ENCODE results near the gene TMEM131.

- no peak for TF ChIP-seq EZH2 (IDR thresholded peaks at IDR 0.05)
- no peak for TF ChIP-seq CTCF (IDR thresholded peaks at IDR 0.05)
- no peak for TF ChIP-seq EZH2phosphoT487 (IDR thresholded peaks at IDR 0.05)
Measured at GRCh38 chr2:97713296-97714083, 282.3 kb downstream of the TMEM131 start, which contains the start of gene ZAP70.
